HG03575 (cell line): Measurements from ENCODE around the gene ARHGAP40.

Source experiments
- ATAC-seq: cut with Tn5 transposase; IDR thresholded peaks from one replicate; pipeline ENCODE4 v1.9.1; 2021; ENCODE audit not compliant: unreplicated experiment, insufficient number of reproducible peaks, low FRiP score; ENCODE audit errors: extremely low read depth

The ARHGAP40 gene

GRCh38 chr20:38644588-38645260 is 43.1 kb downstream of the ARHGAP40 start:
- ATAC-seq: no peak

GRCh38 chr20:38645351-38645750 is 43.7 kb downstream of the ARHGAP40 start:
- no peak for ATAC-seq

DNA sequence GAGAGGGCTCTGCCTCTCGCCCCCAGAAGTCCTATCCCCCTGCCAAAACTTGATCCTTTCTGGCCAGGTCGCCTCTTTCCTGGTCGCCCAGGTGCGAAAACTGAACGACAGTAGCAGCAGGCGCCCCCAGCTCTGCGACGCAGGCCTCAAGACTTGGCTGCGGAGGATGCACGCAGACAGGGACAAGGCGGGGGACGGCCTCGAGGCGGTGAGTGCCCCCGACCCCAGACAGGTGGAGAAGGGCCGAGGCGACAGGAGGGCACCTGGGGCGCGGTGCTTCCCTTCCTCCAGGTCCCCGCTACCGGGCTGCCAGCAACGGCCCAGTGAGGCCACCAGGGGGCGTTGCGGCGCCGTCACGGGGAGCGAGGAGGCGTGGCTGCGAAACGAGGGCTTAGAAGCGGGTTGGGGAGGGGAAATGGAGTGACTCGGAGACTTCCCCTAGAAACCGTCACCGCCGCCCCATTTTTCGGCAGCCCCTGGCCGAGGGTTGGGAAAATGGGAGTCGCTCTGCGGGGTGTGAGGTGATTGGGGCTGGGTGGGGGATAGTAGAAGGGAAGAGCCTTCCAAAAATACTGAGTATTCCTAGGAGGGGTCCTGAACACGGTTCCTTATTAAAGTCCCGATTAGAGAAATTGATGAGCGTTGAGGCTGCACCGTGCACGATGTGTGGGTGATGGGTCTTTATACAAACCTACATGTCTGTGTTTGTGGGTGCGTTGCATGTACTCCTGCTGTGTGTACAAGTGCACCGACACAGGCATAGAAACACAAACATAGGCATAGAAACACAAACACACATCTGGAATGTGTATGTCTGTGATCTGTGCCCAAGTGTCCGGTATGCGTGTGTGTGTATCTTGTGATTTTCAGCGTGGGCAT is 44.6 kb downstream of the ARHGAP40 start:
- no peak for ATAC-seq

GRCh38 chr20:38649275-38649891 is 47.8 kb downstream of the ARHGAP40 start:
- no peak for ATAC-seq

- ATAC-seq: no peak
Measured at GRCh38 chr20:38650010-38650409, 48.4 kb downstream of the ARHGAP40 start.

DNA sequence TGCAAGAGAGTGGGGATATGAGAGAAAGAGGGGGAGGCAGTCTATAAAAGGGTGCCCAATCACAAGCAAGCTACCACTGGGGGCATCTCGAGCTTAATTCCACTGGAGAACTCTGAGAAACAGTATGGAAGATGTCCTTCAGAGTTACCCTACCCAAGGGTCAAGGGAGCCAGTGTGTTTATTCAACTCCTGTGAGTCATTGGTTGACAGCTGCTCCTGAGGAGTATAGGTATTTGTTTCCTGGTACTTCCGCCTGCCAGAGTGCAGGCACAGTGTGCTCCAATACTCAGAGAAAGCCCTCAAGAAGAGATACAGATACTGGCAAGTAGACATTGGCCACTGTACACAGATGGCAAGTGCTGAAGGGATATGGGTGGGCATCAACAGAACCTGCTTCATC is 49.5 kb downstream of the ARHGAP40 start:
- ATAC-seq: no peak

DNA sequence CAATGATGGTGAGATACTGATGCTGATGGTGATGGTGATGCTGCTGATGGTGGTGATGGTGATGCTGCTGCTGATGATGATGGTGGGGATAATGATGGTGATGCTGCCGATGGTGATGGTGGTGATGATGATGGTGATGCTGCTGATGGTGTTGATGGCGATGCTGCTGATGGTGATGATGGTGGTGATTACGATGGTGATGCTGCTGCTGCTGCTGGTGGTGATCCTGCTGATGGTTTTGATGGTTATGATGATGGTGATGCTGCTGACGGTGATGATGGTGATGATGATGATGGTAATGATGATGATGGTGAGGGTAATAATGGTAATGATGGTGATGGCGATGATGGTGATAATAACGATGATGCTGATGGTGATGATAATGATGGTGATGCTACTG is 50.0 kb downstream of the ARHGAP40 start:
- no peak for ATAC-seq

- no peak for ATAC-seq
Measured at GRCh38 chr20:38652995-38653394, 51.4 kb downstream of the ARHGAP40 start.

DNA sequence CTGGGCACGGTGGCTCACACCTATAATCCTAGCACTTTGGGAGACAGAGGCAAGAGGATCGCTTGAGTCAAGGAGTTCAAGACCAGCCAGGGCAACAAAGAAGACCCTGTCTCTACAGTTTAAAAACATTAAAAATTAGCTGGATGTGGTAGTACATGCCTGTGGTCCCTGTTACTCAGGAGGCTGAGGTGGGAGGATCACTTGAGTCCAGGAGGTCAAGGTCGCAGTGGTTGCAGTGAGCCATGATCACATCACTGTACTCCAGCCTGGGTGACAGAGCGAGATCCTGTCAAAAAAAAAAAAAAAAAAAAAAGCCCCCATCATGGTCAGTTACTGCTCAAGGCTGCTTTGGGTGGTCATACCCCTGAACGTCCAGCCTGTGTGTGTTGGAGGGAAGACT is 55.8 kb downstream of the ARHGAP40 start:
- ATAC-seq: no peak

DNA sequence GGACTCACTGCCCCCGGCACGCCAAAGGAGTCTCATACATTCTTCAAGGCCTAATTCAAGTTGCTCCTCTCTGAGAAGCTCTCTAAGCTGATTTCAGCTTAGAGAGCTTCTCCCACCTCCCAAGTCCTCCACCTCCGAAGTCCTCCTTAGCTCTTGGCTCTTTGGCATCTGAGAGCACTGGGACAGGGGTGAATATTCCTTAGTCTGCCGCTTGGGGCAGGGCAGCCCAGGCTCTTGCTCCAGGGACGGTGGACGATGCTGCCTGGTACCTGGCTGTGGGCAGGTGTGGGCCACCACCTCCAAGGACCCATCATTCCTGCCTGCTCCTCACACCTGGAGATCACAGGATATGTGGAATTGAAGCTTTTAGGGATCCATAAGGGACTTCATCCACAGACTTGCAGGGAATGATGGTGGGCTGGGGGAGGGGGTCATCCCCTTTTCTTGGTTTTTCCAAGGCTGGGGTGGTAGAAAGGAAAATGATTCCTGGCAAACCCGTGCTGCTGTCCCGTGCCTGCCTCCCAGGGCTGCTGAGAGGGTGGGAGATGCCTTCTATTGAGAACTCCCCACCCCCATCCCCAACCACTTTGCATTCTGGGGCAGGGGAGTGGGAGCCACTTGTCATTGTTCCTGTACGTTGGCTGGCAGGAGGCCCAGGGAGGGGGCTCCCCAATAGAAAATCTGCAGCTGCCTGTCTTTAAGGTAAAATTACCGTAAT is 57.4 kb downstream of the ARHGAP40 start:
- no peak for ATAC-seq

GRCh38 chr20:38659597-38659880 is 57.9 kb downstream of the ARHGAP40 start:
- ATAC-seq: no peak

- no peak for ATAC-seq
Measured at GRCh38 chr20:38660429-38660828, 58.8 kb downstream of the ARHGAP40 start.

DNA sequence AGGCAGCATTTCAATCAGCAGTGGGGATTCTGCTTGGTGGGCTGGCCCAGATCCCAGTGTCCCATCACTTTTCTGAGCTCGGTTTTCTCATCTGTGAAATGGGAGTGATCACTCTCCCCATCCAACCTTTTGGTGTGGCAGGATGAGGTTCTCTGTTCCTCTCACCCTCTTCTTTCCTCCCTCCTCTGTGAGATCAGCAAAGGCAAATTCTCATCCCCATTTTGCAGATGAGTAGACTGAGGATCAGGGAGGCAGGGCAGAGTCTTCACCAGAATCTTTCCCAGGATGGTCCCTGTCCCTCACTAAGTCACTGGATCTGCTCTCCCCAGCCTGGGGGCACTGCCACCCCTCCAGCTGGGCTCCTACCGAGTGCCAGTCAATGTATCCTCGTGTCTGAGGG is 62.1 kb downstream of the ARHGAP40 start:
- ATAC-seq: no peak

DNA sequence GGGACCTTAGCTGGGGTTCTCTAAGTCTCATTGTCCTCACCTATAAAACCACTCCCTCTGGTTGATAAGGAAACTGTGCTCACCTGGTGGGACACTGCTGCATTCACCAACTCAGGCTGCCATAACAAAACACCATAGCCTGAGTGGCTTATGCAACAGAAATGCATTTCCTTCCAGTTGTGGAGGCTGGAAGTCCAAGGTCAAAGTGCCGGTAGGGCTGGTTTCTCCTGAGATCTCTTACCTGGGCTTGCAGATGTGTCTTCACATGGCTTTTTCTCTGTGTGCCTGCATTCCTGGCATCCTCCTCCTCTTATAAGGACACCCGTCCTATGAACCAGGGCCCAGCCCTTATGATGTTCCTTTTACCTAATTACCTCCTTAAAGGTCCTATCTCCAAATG is 62.7 kb downstream of the ARHGAP40 start:
- no peak for ATAC-seq

GRCh38 chr20:38665094-38665493 is 63.5 kb downstream of the ARHGAP40 start:
- no peak for ATAC-seq

GRCh38 chr20:38665506-38666285 is 64.1 kb downstream of the ARHGAP40 start:
- ATAC-seq: no peak

DNA sequence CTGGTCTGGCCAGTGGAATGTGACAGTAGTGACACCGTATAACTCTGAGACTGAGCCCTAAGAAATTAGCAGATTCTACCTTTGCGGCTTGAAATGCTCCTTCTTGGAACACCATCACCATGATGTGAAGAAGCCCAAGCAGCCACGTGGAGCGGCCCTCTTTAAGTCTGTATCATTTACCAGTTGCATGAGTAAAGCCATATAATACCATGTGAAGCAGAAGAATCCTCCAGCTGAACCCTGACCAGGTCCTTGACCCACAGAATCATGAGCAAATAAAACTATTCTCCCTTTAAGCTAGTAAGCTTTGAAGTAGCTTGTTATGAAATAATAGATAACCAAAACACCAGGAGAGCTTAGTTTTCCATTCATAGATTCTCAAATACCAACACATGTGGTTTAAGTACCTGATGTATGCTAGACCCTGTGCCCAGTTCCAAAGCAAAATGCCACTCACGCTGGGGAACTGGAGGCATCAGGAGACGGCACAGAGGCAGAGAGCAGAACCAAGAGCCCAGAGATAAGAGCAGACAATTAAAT is 65.9 kb downstream of the ARHGAP40 start:
- ATAC-seq: no peak

- no peak for ATAC-seq
Measured at GRCh38 chr20:38669688-38670087, 68.1 kb downstream of the ARHGAP40 start.

GRCh38 chr20:38670786-38671185 is 69.2 kb downstream of the ARHGAP40 start:
- no peak for ATAC-seq
